AG04449 (cell line): ENCODE measurements around the gene SAP30BP.

Experiments used
- CTCF ChIA-PET: fragments of 350-600 bp; formaldehyde crosslinking; extraction: SDS; loops from one replicate; lab custom pipeline; 2021; ENCODE audit warnings: antibody characterized with exemption; lab: Yijun Ruan, JAX
- POLR2A ChIA-PET: fragments of 400-600, 350-600 bp; formaldehyde crosslinking; extraction: SDS; loops from one replicate; lab custom pipeline; 2020; ENCODE audit warnings: antibody characterized with exemption, inconsistent platforms; lab: Yijun Ruan, JAX
- DNase-seq: peaks from one replicate; pipeline ENCODE4 v3.0.0-alpha.2; 2010; ENCODE audit warnings: low read depth, low spot score
- H3K4me3 ChIP-seq: 2 replicates; pipeline ENCODE4 v1.5.1; 2011; ENCODE audit warnings: low read depth, mild to moderate bottlenecking, control low read depth, low read length
- TF ChIP-seq, protein P1 (sequence below): IDR thresholded peaks from one replicate; pipeline ENCODE4 v1.5.1; 2011; ENCODE audit warnings: mild to moderate bottlenecking, moderate library complexity, low read length, control low read depth, inconsistent platforms; ENCODE audit not compliant: insufficient read depth; ENCODE audit errors: missing control alignments

The SAP30BP gene

DNA sequence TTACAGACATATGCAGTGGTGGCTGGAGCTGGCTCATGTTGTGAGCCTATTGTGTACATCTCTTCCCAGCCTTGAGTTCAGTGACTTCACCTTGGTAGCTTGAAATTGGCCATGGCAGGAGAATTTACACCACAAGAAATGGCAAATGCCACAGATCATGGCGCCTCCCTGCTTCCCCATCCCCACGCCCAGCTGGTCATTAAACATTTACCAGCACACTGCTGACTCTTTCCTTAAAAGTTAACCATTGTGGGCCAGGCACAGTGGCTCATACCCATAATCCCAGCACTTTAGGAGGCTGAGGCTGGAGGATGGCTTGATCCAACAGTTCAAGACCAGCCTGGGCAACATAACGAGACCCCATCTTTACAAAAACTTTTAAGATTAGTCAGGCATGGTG, 31.5 kb downstream of the SAP30BP start:
- POLR2A ChIA-PET, result no interaction called here
- CTCF ChIA-PET, result interaction anchor here (0.7 to 0.8 kb wide), 2 partner anchors 15 kb away, joined by 3 read pairs; no protein-coding TSS in a partner anchor
- TF ChIP-seq, protein P1, sequence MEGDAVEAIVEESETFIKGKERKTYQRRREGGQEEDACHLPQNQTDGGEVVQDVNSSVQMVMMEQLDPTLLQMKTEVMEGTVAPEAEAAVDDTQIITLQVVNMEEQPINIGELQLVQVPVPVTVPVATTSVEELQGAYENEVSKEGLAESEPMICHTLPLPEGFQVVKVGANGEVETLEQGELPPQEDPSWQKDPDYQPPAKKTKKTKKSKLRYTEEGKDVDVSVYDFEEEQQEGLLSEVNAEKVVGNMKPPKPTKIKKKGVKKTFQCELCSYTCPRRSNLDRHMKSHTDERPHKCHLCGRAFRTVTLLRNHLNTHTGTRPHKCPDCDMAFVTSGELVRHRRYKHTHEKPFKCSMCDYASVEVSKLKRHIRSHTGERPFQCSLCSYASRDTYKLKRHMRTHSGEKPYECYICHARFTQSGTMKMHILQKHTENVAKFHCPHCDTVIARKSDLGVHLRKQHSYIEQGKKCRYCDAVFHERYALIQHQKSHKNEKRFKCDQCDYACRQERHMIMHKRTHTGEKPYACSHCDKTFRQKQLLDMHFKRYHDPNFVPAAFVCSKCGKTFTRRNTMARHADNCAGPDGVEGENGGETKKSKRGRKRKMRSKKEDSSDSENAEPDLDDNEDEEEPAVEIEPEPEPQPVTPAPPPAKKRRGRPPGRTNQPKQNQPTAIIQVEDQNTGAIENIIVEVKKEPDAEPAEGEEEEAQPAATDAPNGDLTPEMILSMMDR, result no peak
- no peak for DNase-seq
- no peak overlapping the region for H3K4me3 ChIP-seq

DNA sequence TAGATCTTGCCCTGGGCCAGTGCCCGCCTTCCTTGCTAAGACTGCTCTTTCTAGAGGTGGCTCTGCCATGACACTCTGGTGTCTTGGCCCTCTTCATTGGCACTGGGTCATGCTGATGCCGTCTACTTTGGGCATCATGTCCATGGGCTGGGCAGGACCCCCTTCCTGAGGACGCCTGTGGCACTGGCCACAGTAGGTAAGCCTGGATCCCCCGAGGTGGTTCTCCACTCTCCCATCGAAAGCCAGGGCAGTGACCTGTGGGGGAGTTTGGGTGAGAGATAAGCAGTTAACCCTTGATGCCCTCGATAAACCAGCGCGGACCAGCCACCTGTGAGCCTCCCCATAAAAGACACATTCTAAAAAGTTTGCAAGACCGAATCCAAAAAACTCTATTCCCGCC, 34.1 kb downstream of the SAP30BP start:
- no peak for DNase-seq
- POLR2A ChIA-PET, result no interaction called here
- TF ChIP-seq, protein P1, result no peak
- no peak overlapping the region for H3K4me3 ChIP-seq
- CTCF ChIA-PET, result interaction anchor here (2.1 to 2.3 kb wide), 3 partner anchors 21 to 68 kb away, joined by 8 to 14 read pairs (median 12); partner anchors contain the start of gene SMIM5

DNA sequence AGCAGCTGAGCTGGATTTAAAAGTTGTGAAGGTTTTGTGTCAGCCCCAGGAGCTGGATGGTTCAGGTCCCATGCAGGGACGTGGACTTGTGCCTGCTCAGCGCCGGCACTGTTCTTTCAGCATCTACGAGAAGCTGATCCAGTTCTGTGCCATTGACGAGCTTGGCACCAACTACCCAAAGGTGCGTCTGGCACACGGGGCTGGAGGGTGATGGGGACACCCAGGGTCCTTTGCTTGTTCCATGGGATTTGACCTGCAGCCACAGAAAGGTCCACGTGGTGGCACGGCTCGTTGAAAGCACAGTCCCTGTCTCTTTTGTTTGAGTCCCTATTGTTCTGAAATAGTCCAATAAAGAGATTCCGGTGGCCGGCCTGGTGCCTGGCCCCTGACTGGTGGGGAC, 36.1 kb downstream of the SAP30BP start:
- TF ChIP-seq, protein P1, result no peak
- CTCF ChIA-PET, result interaction anchor here (1.0 to 2.3 kb wide), 7 partner anchors 23 to 70 kb away, joined by 3 to 14 read pairs (median 5); partner anchors contain the start of gene SMIM5

DNA sequence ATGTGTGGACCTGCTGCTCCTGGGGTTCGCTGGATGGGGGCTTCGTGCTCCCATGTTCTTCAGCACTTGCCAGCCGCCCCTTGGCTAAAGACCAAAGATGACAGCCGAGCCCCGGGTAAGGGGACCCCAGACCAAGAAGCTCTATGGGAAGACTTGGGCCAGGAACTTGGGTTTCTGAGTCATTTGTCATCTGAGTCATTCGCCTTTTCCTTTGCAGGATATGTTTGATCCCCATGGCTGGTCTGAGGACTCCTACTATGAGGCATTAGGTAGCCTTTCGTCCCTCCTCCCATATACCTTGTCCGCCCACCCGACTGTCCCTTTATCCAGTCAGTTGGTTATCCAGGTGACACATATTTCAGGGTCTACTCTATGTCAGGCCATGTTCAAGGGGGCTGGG, 36.5 kb downstream of the SAP30BP start:
- DNase-seq, result no peak
- ChIA-PET POLR2A (interaction anchor here (1.5 kb wide), 1 partner anchor 12 kb away, joined by 3 read pairs; no protein-coding TSS in a partner anchor), CTCF (interaction anchor here (1.0 to 2.3 kb wide), 9 partner anchors 23 to 71 kb away, joined by 3 to 14 read pairs (median 4); partner anchors contain the start of gene SMIM5)
- TF ChIP-seq, protein P1, result no peak
- H3K4me3 ChIP-seq, result no peak overlapping the region

More for the DNA sequence above, 36.1 kb downstream of the SAP30BP start:
- no peak for DNase-seq
- POLR2A ChIA-PET, result interaction anchor here (1.5 kb wide), 1 partner anchor 12 kb away, joined by 3 read pairs; no protein-coding TSS in a partner anchor
- no peak overlapping the region for H3K4me3 ChIP-seq

DNA sequence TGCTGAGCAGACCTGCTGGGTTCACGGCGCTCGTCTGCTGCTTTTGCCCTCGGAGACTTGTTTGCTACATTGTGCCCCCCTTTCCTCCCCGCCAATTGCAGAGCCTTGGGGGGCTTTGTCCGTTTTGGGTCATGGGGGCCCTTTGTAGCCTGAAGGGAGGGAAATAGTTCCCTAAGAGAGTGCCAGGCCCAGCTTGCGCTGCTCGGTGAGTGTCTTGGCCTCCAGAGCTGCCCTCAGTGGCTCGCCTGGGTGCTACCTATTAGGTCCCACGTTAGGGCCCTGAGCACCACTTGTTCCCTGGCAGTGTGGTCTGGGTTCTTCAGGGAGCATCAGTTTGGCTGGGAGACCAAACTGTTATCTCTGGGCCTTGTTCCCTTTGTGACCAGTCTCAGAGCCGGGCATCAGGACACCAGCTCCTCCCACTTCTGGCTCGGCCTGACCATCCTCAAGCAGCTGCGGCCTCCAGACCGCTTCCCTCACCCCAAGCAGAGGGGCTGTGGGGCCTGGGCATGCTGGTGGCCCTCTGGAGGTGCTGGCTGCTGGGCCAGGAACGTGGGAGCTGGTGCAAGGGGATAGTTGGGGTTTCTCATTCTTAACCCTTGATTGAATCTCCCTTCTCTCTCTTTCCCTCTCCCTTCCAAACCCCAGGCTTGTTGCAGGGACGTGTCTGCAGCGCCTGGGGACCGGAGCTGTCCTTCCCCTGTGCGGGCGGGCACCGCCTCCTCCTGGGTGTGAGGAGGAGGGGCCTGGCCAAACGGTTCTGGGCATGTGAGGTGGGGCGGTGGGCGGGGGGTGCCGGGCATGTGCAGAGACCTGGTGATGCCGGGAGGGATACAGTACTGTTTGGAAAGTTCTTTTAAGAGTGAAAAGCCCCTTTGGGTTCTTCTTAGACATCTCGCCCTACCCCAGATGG, 38.1 kb downstream of the SAP30BP start:
- no peak for DNase-seq
- TF ChIP-seq, protein P1, result no peak
- CTCF ChIA-PET, result interaction anchor here (1.0 to 1.3 kb wide), 2 partner anchors 72 to 73 kb away, joined by 3 to 4 read pairs; partner anchors contain the start of gene SMIM5
- POLR2A ChIA-PET, result no interaction called here
- H3K4me3 ChIP-seq, result no peak overlapping the region

DNA sequence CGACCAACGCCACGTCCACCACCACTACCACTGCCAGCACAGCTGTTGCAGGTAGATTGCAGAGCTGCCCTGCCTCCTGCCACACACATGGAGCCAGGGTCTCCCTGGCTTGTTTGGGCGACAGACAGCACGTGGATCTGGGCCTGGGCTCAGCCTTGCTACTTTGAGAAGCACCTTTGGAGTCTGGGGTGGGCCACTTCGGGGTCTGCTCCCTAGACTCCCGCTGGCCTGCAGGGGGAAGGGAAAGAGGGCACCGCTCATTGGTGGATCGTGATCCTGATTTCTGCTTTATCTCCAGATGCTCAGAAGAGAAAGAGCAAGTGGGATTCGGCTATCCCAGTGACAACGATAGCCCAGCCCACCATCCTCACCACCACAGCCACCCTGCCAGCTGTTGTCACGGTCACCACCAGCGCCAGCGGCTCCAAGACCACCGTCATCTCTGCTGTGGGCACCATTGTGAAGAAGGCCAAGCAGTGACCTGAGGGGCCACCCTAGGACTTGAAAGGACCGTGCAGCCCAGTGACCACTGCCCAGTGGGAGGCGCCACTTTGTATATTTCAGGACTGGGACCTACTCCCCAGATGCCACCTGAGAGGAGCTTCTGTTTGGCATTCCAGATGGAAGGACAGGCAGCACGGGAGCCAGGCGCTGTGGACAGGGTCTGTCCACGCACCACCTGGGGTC, 39.0 kb downstream of the SAP30BP start:
- no peak for DNase-seq
- no peak overlapping the region for H3K4me3 ChIP-seq
- TF ChIP-seq, protein P1, result no peak
- ChIA-PET CTCF (interaction anchor here (0.6 to 1.1 kb wide), 3 partner anchors 11 to 57 kb away, joined by 3 read pairs; no protein-coding TSS in a partner anchor), POLR2A (no interaction called here)
